SK-N-SH (cell line): ENCODE results near the gene CAMK2N1.

Experiments used
- CHD2 ChIP-seq: fragments of 150-350 bp; IDR thresholded peaks from 2 replicates; pipeline ENCODE4 v1.6.1; 2018; ENCODE audit warnings: low read length; ENCODE audit not compliant: partially characterized antibody
- ELF1 ChIP-seq: IDR thresholded peaks from 2 replicates; pipeline ENCODE4 v1.4.0; 2012
- EP300 ChIP-seq, 2 experiments: IDR thresholded peaks; 2 replicates each; pipeline versions ENCODE4 v1.4.0 to v1.6.1; 2012; ENCODE audit warnings: borderline replicate concordance in 1 of 2, low read depth in 1 of 2, low read length in 1 of 2
- FOXJ3 ChIP-seq: sonication (generic); formaldehyde crosslinking; IDR thresholded peaks from 2 replicates; pipeline ENCODE4 v1.5.1; 2020; ENCODE audit warnings: mild to moderate bottlenecking, missing genetic modification reagents
- FOXM1 ChIP-seq: IDR thresholded peaks from 2 replicates; pipeline ENCODE4 v1.4.0; 2012; ENCODE audit warnings: low read depth, mild to moderate bottlenecking
- GABPA ChIP-seq: IDR thresholded peaks from 2 replicates; pipeline ENCODE4 v1.4.0; 2012; ENCODE audit warnings: low read depth, mild to moderate bottlenecking
- POLR2AphosphoS5 ChIP-seq: IDR thresholded peaks from 2 replicates; pipeline ENCODE4 v1.6.1; 2012; ENCODE audit warnings: low read depth, low read length
- RAD21 ChIP-seq: IDR thresholded peaks from 2 replicates; pipeline ENCODE4 v1.6.1; 2012; ENCODE audit warnings: mild to moderate bottlenecking, low read length
- RXRA ChIP-seq: IDR thresholded peaks from 2 replicates; pipeline ENCODE4 v1.4.0; 2012; ENCODE audit warnings: low read depth, mild to moderate bottlenecking, borderline replicate concordance
- TF ChIP-seq, protein P1 (sequence below): IDR thresholded peaks from 2 replicates; pipeline ENCODE4 v1.6.1; 2012; ENCODE audit warnings: mild to moderate bottlenecking, low read depth, low read length, moderate library complexity
- TF ChIP-seq, protein P2 (sequence below): fragments of 200-600 bp; sonication (generic); IDR thresholded peaks from 2 replicates; pipeline ENCODE4 v1.6.1; 2017; ENCODE audit warnings: antibody characterized with exemption, mild to moderate bottlenecking, moderate library complexity
- TF ChIP-seq, protein P3 (sequence below): IDR thresholded peaks from 2 replicates; pipeline ENCODE4; 2012
- TF ChIP-seq, protein P4 (sequence below): IDR thresholded peaks from 2 replicates; pipeline ENCODE4 v1.4.0; 2012; ENCODE audit warnings: low read depth, borderline replicate concordance
- TF ChIP-seq, protein P5 (sequence below): IDR thresholded peaks from 2 replicates; pipeline ENCODE4 v1.4.0; 2012; ENCODE audit warnings: low read depth, borderline replicate concordance

DNA sequence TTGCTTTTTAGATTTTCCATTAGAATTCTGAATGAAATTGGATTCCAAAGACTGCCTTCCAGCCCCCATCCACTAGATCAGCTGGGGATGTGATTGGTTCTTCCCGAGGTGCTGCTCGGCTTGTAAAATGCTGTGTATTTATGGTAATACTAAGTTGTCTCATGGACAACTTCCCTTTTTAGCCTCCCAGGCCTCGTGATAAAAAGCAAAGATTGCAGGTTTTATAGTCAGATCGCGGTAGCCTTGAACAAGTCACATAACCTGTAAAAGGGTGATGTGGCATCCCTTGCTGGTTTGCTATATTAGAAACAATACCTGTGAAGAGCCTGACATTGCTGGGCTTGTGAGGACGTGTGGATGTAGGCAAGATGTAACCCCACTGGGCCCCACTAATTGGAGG lies 11.5 kb upstream of the CAMK2N1 start:
- TF ChIP-seq, protein P1, sequence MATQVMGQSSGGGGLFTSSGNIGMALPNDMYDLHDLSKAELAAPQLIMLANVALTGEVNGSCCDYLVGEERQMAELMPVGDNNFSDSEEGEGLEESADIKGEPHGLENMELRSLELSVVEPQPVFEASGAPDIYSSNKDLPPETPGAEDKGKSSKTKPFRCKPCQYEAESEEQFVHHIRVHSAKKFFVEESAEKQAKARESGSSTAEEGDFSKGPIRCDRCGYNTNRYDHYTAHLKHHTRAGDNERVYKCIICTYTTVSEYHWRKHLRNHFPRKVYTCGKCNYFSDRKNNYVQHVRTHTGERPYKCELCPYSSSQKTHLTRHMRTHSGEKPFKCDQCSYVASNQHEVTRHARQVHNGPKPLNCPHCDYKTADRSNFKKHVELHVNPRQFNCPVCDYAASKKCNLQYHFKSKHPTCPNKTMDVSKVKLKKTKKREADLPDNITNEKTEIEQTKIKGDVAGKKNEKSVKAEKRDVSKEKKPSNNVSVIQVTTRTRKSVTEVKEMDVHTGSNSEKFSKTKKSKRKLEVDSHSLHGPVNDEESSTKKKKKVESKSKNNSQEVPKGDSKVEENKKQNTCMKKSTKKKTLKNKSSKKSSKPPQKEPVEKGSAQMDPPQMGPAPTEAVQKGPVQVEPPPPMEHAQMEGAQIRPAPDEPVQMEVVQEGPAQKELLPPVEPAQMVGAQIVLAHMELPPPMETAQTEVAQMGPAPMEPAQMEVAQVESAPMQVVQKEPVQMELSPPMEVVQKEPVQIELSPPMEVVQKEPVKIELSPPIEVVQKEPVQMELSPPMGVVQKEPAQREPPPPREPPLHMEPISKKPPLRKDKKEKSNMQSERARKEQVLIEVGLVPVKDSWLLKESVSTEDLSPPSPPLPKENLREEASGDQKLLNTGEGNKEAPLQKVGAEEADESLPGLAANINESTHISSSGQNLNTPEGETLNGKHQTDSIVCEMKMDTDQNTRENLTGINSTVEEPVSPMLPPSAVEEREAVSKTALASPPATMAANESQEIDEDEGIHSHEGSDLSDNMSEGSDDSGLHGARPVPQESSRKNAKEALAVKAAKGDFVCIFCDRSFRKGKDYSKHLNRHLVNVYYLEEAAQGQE, result no peak
- TF ChIP-seq FOXM1 (no peak), RAD21 (no peak), CHD2 (no peak), EP300 (IDR thresholded peaks at IDR 0.05; ENCODE audit: borderline replicate concordance in 1 of 2, low read depth in 1 of 2, low read length in 1 of 2) (no peak), ELF1 (no peak), GABPA (no peak), FOXJ3 (CRISPR knock-in tag) (no peak), POLR2AphosphoS5 (no peak), RXRA (no peak)
- TF ChIP-seq, protein P2, sequence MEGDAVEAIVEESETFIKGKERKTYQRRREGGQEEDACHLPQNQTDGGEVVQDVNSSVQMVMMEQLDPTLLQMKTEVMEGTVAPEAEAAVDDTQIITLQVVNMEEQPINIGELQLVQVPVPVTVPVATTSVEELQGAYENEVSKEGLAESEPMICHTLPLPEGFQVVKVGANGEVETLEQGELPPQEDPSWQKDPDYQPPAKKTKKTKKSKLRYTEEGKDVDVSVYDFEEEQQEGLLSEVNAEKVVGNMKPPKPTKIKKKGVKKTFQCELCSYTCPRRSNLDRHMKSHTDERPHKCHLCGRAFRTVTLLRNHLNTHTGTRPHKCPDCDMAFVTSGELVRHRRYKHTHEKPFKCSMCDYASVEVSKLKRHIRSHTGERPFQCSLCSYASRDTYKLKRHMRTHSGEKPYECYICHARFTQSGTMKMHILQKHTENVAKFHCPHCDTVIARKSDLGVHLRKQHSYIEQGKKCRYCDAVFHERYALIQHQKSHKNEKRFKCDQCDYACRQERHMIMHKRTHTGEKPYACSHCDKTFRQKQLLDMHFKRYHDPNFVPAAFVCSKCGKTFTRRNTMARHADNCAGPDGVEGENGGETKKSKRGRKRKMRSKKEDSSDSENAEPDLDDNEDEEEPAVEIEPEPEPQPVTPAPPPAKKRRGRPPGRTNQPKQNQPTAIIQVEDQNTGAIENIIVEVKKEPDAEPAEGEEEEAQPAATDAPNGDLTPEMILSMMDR, result no peak
- TF ChIP-seq, protein P3, sequence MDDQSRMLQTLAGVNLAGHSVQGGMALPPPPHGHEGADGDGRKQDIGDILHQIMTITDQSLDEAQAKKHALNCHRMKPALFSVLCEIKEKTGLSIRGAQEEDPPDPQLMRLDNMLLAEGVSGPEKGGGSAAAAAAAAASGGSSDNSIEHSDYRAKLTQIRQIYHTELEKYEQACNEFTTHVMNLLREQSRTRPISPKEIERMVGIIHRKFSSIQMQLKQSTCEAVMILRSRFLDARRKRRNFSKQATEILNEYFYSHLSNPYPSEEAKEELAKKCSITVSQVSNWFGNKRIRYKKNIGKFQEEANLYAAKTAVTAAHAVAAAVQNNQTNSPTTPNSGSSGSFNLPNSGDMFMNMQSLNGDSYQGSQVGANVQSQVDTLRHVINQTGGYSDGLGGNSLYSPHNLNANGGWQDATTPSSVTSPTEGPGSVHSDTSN, result no peak
- TF ChIP-seq, protein P4, sequence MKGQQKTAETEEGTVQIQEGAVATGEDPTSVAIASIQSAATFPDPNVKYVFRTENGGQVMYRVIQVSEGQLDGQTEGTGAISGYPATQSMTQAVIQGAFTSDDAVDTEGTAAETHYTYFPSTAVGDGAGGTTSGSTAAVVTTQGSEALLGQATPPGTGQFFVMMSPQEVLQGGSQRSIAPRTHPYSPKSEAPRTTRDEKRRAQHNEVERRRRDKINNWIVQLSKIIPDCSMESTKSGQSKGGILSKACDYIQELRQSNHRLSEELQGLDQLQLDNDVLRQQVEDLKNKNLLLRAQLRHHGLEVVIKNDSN, result no peak
- TF ChIP-seq, protein P5, sequence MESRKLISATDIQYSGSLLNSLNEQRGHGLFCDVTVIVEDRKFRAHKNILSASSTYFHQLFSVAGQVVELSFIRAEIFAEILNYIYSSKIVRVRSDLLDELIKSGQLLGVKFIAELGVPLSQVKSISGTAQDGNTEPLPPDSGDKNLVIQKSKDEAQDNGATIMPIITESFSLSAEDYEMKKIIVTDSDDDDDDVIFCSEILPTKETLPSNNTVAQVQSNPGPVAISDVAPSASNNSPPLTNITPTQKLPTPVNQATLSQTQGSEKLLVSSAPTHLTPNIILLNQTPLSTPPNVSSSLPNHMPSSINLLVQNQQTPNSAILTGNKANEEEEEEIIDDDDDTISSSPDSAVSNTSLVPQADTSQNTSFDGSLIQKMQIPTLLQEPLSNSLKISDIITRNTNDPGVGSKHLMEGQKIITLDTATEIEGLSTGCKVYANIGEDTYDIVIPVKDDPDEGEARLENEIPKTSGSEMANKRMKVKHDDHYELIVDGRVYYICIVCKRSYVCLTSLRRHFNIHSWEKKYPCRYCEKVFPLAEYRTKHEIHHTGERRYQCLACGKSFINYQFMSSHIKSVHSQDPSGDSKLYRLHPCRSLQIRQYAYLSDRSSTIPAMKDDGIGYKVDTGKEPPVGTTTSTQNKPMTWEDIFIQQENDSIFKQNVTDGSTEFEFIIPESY, result no peak
